HepG2 (cell line): ENCODE results near the gene ZNF513. TPM values are rescaled to one million over a fixed set of nuclear protein-coding genes. Genes with fewer than 3 reads are reported as not detected.

ENCODE experiments used
- AKAP8 ChIP-seq: sonication (generic); formaldehyde crosslinking; IDR thresholded peaks from 2 replicates; pipeline ENCODE4 v1.5.1; 2020; ENCODE audit warnings: mild to moderate bottlenecking, missing genetic modification reagents
- ATAD3A ChIP-seq: sonication (generic); formaldehyde crosslinking; IDR thresholded peaks from 2 replicates; pipeline ENCODE4 v1.4.0; 2020; ENCODE audit warnings: missing genetic modification reagents
- ELF1 ChIP-seq: sonication (generic); formaldehyde crosslinking; IDR thresholded peaks from 2 replicates; pipeline ENCODE4 v1.4.0; 2020; ENCODE audit warnings: missing genetic modification reagents
- GATAD2A ChIP-seq: IDR thresholded peaks from 2 replicates; pipeline ENCODE4 v1.6.1; 2016
- HCFC1 ChIP-seq: fragments of 150-350 bp; IDR thresholded peaks from 2 replicates; pipeline ENCODE4 v1.6.1; 2014; ENCODE audit warnings: low read depth, low read length
- NAIF1 ChIP-seq: sonication (generic); formaldehyde crosslinking; IDR thresholded peaks from 2 replicates; pipeline ENCODE4 v1.5.0; 2020; ENCODE audit warnings: mild to moderate bottlenecking, missing genetic modification reagents, borderline replicate concordance
- NFKBIZ ChIP-seq: IDR thresholded peaks from 2 replicates; pipeline ENCODE4 v1.6.1; 2018; ENCODE audit warnings: missing genetic modification reagents, missing compliant biosample characterization
- ONECUT2 ChIP-seq: sonication (generic); formaldehyde crosslinking; IDR thresholded peaks from 2 replicates; pipeline ENCODE4 v1.4.0; 2020; ENCODE audit warnings: missing genetic modification reagents
- POLR2A ChIP-seq, 2 experiments: IDR thresholded peaks; 2 replicates each; pipeline ENCODE4 v1.6.1; 2011; ENCODE audit warnings: low read depth in 2 of 2, low read length in 2 of 2, mild to moderate bottlenecking in 1 of 2, moderate library complexity in 1 of 2; ENCODE audit not compliant: insufficient read depth in 1 of 2
- POLR2AphosphoS5 ChIP-seq: IDR thresholded peaks from 2 replicates; pipeline ENCODE4 v1.6.1; 2012; ENCODE audit warnings: low read depth, low read length
- PPARG ChIP-seq: conservative IDR thresholded peaks from 2 replicates; pipeline ENCODE4 v1.6.1; 2016; ENCODE audit warnings: missing biosample characterization, missing genetic modification reagents
- RBM22 ChIP-seq: fragments of 200-400 bp; formaldehyde crosslinking; optimal IDR thresholded peaks from 2 replicates; pipeline ENCODE3; 2017; ENCODE audit warnings: mild to moderate bottlenecking, low read length, moderate library complexity
- RXRB ChIP-seq: IDR thresholded peaks from 2 replicates; pipeline ENCODE4 v1.6.1; 2016; ENCODE audit warnings: borderline replicate concordance, missing genetic modification reagents, missing compliant biosample characterization
- SALL1 ChIP-seq: sonication (generic); formaldehyde crosslinking; IDR thresholded peaks from 2 replicates; pipeline ENCODE4 v1.8.0; 2022; ENCODE audit warnings: mild to moderate bottlenecking, missing genetic modification reagents
- SNAPC2 ChIP-seq: sonication (generic); formaldehyde crosslinking; IDR thresholded peaks from 2 replicates; pipeline ENCODE4 v1.8.1; 2022; ENCODE audit warnings: mild to moderate bottlenecking, missing genetic modification reagents
- SP2 ChIP-seq: sonication (generic); formaldehyde crosslinking; IDR thresholded peaks from 2 replicates; pipeline ENCODE4 v1.5.1; 2020; ENCODE audit warnings: mild to moderate bottlenecking, missing genetic modification reagents
- TAF15 ChIP-seq: fragments of 200-400 bp; formaldehyde crosslinking; IDR thresholded peaks from one replicate; pipeline ENCODE4 v1.6.1; 2018; ENCODE audit warnings: mild to moderate bottlenecking, low read depth, low read length; ENCODE audit not compliant: poor library complexity, severe bottlenecking
- ZFY ChIP-seq: sonication (generic); formaldehyde crosslinking; IDR thresholded peaks from 2 replicates; pipeline ENCODE4 v1.4.0; 2020; ENCODE audit warnings: missing genetic modification reagents
- ZNF224 ChIP-seq: sonication (generic); formaldehyde crosslinking; IDR thresholded peaks from 2 replicates; pipeline ENCODE4 v1.5.0; 2020; ENCODE audit warnings: mild to moderate bottlenecking, missing genetic modification reagents
- ZNF282 ChIP-seq: fragments of 450-650 bp; IDR thresholded peaks from 2 replicates; pipeline ENCODE4 v1.6.1; 2018; ENCODE audit not compliant: partially characterized antibody
- ZNF3 ChIP-seq: IDR thresholded peaks from 2 replicates; pipeline ENCODE4 v1.7.0; 2017; ENCODE audit warnings: inconsistent platforms
- ZNF335 ChIP-seq: sonication (generic); formaldehyde crosslinking; IDR thresholded peaks from 2 replicates; pipeline ENCODE4 v1.4.0; 2020; ENCODE audit warnings: missing genetic modification reagents
- polyA plus RNA-seq, 8 experiments: library from polyadenylated mRNA; depleted of rRNA in 3 of 8; stranded (reverse) in 7 of 8; unstranded in 1 of 8; fragments of >200 nt; fragmentation: Illumina TruSeq in 4 of 8; extraction: Trizol in 4 of 8; gene quantifications; 2 replicates each; pipeline versions ENCODE4 v1.2.1 to v1.2.3, GENCODE V29; 2011 to 2016; ENCODE audit warnings: low read depth in 4 of 8, missing spikeins in 1 of 8, mixed read lengths in 1 of 8; ENCODE audit not compliant: insufficient read depth in 1 of 8
- total RNA-seq, 5 experiments: library from RNA; depleted of rRNA; stranded (reverse); fragments of >200 nt; fragmentation: Illumina TruSeq; extraction: Trizol; gene quantifications; 2 replicates each; pipeline ENCODE4 v1.2.3, GENCODE V29; 2016; ENCODE audit warnings: low read depth in 1 of 5
- TF ChIP-seq, protein P1 (sequence below): sonication (generic); formaldehyde crosslinking; IDR thresholded peaks from 2 replicates; pipeline ENCODE4 v1.4.0; 2020; ENCODE audit warnings: missing genetic modification reagents
- TF ChIP-seq, protein P2 (sequence below): sonication (generic); formaldehyde crosslinking; IDR thresholded peaks from 2 replicates; pipeline ENCODE4 v1.9.0; 2021; ENCODE audit warnings: missing genetic modification reagents, borderline replicate concordance
- TF ChIP-seq, protein P3 (sequence below): sonication (generic); formaldehyde crosslinking; IDR thresholded peaks from 2 replicates; pipeline ENCODE4 v1.4.0; 2020; ENCODE audit warnings: missing genetic modification reagents
- TF ChIP-seq, protein P4 (sequence below): sonication (generic); formaldehyde crosslinking; IDR thresholded peaks from 2 replicates; pipeline ENCODE4 v1.5.0; 2020; ENCODE audit warnings: mild to moderate bottlenecking, missing genetic modification reagents, moderate library complexity

ZNF513 gene
- total and polyA plus RNA-seq, 2 of the 13 experiments (the other 11 are each of a cell fraction or from before 2014, with no cell fraction given): 4.9 to 6.3 TPM

DNA sequence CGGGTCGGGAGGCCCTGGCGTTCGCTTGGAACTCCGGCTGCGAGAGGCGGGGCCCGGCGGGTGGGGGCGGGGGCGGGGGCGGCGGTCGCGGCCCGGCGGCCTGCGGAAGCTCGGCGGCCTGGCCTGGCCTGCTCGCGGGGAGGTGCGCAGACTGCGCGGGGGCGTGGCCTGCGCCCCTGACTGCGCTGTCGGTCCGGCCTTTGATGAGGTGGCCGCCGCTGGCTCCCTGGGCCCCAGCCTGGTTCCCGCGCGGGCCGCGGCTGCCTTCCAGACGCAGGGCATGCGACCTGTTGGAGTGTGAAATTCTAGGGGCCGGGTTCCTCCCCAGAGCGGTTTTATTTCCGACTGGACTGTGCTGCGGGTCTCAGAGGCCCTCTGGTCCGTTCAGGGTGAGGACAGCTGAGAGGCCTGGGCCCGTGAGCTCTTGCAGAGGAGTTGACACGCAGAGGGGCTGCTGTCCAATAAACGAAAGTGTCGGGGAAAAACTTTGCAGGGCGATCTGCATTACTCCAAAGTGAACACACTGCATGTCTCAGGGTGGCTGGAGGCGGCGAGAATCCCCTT lies 48.5 kb upstream of the ZNF513 start (continued):
- TF ChIP-seq, protein P1, sequence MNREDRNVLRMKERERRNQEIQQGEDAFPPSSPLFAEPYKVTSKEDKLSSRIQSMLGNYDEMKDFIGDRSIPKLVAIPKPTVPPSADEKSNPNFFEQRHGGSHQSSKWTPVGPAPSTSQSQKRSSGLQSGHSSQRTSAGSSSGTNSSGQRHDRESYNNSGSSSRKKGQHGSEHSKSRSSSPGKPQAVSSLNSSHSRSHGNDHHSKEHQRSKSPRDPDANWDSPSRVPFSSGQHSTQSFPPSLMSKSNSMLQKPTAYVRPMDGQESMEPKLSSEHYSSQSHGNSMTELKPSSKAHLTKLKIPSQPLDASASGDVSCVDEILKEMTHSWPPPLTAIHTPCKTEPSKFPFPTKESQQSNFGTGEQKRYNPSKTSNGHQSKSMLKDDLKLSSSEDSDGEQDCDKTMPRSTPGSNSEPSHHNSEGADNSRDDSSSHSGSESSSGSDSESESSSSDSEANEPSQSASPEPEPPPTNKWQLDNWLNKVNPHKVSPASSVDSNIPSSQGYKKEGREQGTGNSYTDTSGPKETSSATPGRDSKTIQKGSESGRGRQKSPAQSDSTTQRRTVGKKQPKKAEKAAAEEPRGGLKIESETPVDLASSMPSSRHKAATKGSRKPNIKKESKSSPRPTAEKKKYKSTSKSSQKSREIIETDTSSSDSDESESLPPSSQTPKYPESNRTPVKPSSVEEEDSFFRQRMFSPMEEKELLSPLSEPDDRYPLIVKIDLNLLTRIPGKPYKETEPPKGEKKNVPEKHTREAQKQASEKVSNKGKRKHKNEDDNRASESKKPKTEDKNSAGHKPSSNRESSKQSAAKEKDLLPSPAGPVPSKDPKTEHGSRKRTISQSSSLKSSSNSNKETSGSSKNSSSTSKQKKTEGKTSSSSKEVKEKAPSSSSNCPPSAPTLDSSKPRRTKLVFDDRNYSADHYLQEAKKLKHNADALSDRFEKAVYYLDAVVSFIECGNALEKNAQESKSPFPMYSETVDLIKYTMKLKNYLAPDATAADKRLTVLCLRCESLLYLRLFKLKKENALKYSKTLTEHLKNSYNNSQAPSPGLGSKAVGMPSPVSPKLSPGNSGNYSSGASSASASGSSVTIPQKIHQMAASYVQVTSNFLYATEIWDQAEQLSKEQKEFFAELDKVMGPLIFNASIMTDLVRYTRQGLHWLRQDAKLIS (CRISPR knock-in tag): no peak
- peak; percentile 54; the same call in 1 of the 2 replicates for TF ChIP-seq POLR2AphosphoS5
- peak; percentile 77; the same call in 1 of the 2 replicates for TF ChIP-seq SALL1 (CRISPR knock-in tag)
- TF ChIP-seq NFKBIZ: 0 out of 2 replicates have a peak, but pooled peaks have one; percentile 17
- no peak; the same call in 1 of the 2 replicates for TF ChIP-seq NAIF1
- TF ChIP-seq ELF1 (CRISPR knock-in tag): no peak
- TF ChIP-seq PPARG: no peak
- TF ChIP-seq RBM22: no peak
- TF ChIP-seq ZNF224: no peak
- TF ChIP-seq AKAP8 (CRISPR knock-in tag): peak; percentile 67; the same call in 1 of the 2 replicates
- no peak for TF ChIP-seq ZNF282
- peak; percentile 15; the same call in 1 of the 2 replicates for TF ChIP-seq ONECUT2 (CRISPR knock-in tag)
- TF ChIP-seq, protein P2, sequence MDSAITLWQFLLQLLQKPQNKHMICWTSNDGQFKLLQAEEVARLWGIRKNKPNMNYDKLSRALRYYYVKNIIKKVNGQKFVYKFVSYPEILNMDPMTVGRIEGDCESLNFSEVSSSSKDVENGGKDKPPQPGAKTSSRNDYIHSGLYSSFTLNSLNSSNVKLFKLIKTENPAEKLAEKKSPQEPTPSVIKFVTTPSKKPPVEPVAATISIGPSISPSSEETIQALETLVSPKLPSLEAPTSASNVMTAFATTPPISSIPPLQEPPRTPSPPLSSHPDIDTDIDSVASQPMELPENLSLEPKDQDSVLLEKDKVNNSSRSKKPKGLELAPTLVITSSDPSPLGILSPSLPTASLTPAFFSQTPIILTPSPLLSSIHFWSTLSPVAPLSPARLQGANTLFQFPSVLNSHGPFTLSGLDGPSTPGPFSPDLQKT (CRISPR knock-in tag): 0 out of 2 replicates have a peak, but pooled peaks have one; percentile 70
- TF ChIP-seq, protein P3, sequence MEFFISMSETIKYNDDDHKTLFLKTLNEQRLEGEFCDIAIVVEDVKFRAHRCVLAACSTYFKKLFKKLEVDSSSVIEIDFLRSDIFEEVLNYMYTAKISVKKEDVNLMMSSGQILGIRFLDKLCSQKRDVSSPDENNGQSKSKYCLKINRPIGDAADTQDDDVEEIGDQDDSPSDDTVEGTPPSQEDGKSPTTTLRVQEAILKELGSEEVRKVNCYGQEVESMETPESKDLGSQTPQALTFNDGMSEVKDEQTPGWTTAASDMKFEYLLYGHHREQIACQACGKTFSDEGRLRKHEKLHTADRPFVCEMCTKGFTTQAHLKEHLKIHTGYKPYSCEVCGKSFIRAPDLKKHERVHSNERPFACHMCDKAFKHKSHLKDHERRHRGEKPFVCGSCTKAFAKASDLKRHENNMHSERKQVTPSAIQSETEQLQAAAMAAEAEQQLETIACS (CRISPR knock-in tag): peak; percentile 48; the same call in 1 of the 2 replicates
- peak; percentile 66 to 68 for TF ChIP-seq POLR2A (IDR thresholded peaks at IDR 0.05; ENCODE audit: insufficient read depth in 1 of 2, low read depth in 2 of 2, low read length in 2 of 2)
- no peak for TF ChIP-seq HCFC1
- no peak for TF ChIP-seq SP2 (CRISPR knock-in tag)
- no peak for TF ChIP-seq ZNF3 (CRISPR knock-in tag)
- no peak for TF ChIP-seq GATAD2A (CRISPR knock-in tag)
- peak; percentile 18; the same call in 1 of the 2 replicates for TF ChIP-seq RXRB (CRISPR knock-in tag)
- TF ChIP-seq, protein P4, sequence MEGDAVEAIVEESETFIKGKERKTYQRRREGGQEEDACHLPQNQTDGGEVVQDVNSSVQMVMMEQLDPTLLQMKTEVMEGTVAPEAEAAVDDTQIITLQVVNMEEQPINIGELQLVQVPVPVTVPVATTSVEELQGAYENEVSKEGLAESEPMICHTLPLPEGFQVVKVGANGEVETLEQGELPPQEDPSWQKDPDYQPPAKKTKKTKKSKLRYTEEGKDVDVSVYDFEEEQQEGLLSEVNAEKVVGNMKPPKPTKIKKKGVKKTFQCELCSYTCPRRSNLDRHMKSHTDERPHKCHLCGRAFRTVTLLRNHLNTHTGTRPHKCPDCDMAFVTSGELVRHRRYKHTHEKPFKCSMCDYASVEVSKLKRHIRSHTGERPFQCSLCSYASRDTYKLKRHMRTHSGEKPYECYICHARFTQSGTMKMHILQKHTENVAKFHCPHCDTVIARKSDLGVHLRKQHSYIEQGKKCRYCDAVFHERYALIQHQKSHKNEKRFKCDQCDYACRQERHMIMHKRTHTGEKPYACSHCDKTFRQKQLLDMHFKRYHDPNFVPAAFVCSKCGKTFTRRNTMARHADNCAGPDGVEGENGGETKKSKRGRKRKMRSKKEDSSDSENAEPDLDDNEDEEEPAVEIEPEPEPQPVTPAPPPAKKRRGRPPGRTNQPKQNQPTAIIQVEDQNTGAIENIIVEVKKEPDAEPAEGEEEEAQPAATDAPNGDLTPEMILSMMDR: no peak
- no peak for TF ChIP-seq SNAPC2 (CRISPR knock-in tag)
- no peak; the same call in 1 of the 2 replicates for TF ChIP-seq ZNF335 (CRISPR knock-in tag)
- peak; percentile 10 for TF ChIP-seq TAF15
- TF ChIP-seq ZFY (CRISPR knock-in tag): peak; percentile 90
- TF ChIP-seq ATAD3A (CRISPR knock-in tag): no peak
